GM19467 (cell line): Measurements from ENCODE around the gene SPDYE9.
"Not testable (repeated sequence)": the region's sequence is repeated elsewhere in the genome, so short reads cannot be mapped to it uniquely, and the experiment has no call there.

ENCODE experiments used
- ATAC-seq: cut with Tn5 transposase; IDR thresholded peaks from one replicate; pipeline ENCODE4 v1.9.1; 2021; ENCODE audit warnings: mild to moderate bottlenecking, moderate library complexity; ENCODE audit not compliant: unreplicated experiment

The SPDYE9 gene, protein sequence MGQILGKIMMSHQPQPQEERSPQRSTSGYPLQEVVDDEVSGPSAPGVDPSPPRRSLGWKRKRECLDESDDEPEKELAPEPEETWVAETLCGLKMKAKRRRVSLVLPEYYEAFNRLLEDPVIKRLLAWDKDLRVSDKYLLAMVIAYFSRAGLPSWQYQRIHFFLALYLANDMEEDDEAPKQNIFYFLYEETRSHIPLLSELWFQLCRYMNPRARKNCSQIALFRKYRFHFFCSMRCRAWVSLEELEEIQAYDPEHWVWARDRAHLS

DNA sequence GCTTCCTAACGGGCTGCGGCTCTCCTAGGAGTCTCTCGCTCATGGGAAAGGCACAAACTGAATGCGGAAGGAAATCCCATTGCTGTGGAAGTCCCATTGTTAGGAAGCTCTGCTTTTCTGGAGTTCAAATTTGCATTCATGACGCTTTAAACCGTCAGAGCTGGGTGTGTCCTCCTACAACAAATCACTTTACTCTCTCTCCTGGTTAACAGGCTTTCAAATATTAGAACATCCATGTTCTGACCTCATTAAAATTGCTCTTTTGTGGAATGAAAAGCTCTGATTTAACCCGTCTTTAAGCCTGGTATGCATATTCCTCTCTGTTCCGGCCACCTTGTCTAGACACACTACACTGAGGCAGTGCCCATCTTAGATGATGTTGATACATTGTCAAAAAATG lies at the start of gene SPDYE9:
TSS of gene SPDYE9 (minus strand) at position 101 of the 400 bp plus-strand sequence. CDS start 1,800 bp downstream, outside the sequence.
- ATAC-seq, result not testable (repeated sequence)

GRCh38 chr7:73134866-73135265 lies 49.0 kb upstream of the SPDYE9 start:
- ATAC-seq, result not testable (repeated sequence)

- not testable (repeated sequence) for ATAC-seq
Measured at GRCh38 chr7:73132651-73133217, 46.9 kb upstream of the SPDYE9 start.

- ATAC-seq, result not testable (repeated sequence)
Measured at GRCh38 chr7:73130612-73131011, 44.8 kb upstream of the SPDYE9 start.

DNA sequence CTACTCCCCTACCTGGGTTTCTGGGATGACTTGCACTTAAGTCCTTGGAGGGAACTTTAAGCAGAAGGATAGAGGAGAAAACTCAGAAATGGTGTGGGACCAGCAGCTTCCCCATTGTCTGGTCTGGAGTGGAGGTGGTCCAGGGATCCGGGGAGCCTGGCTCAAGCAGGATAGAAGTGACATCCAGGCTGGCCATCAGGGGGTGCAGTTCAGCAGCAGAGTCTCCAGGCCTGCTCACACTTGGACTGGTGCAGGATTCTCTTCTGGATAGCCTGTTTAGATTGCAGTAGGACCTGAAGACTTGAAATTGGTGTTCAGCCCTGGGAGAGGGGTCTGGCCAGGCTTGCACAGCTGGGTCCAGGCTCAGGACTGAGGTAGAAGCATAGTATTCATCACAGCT lies 38.3 kb upstream of the SPDYE9 start:
- ATAC-seq, result not testable (repeated sequence)

GRCh38 chr7:73122778-73123447 lies 37.1 kb upstream of the SPDYE9 start:
- ATAC-seq, result not testable (repeated sequence)

GRCh38 chr7:73118155-73118554 lies 32.3 kb upstream of the SPDYE9 start:
- not testable (repeated sequence) for ATAC-seq

DNA sequence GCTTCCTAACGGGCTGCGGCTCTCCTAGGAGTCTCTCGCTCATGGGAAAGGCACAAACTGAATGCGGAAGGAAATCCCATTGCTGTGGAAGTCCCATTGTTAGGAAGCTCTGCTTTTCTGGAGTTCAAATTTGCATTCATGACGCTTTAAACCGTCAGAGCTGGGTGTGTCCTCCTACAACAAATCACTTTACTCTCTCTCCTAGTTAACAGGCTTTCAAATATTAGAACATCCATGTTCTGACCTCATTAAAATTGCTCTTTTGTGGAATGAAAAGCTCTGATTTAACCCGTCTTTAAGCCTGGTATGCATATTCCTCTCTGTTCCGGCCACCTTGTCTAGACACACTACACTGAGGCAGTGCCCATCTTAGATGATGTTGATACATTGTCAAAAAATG lies 28.0 kb downstream of the SPDYE9 start, which contains the start of gene SPDYE11:
TSS of gene SPDYE11 (minus strand) at position 101 of the 400 bp plus-strand sequence. CDS start 1,800 bp downstream, outside the sequence.
- not testable (repeated sequence) for ATAC-seq

GRCh38 chr7:73029666-73030065 lies 56.2 kb downstream of the SPDYE9 start, which contains the start of gene SPDYE8:
Gene SPDYE8, minus strand, starts transcription at chr7:73029766. Its CDS starts 1,800 bp downstream, at chr7:73027966.
- not testable (repeated sequence) for ATAC-seq
